GM23338 (cell line): ENCODE results near the gene NHS.

ENCODE experiments used
- EZH2 ChIP-seq: fragments of 200-600 bp; sonication (generic); IDR thresholded peaks from one replicate; pipeline ENCODE4 v1.8.0; 2017; ENCODE audit warnings: antibody characterized with exemption, mild to moderate bottlenecking, low read depth; ENCODE audit not compliant: unreplicated experiment
- POLR2AphosphoS5 ChIP-seq: IDR thresholded peaks from 2 replicates; pipeline ENCODE4 v1.6.1; 2016; ENCODE audit warnings: antibody characterized with exemption, low read depth
- TF ChIP-seq, protein P1 (sequence below), 2 experiments: fragments of 200-600 bp in 1 of 2; sonication (generic) in 1 of 2; conservative IDR thresholded peaks; 2 replicates each; pipeline versions ENCODE4 v1.5.1 to v1.6.1; 2016 to 2017; ENCODE audit warnings: antibody characterized with exemption in 2 of 2, low read depth in 2 of 2, mild to moderate bottlenecking in 2 of 2, moderate library complexity in 1 of 2

DNA sequence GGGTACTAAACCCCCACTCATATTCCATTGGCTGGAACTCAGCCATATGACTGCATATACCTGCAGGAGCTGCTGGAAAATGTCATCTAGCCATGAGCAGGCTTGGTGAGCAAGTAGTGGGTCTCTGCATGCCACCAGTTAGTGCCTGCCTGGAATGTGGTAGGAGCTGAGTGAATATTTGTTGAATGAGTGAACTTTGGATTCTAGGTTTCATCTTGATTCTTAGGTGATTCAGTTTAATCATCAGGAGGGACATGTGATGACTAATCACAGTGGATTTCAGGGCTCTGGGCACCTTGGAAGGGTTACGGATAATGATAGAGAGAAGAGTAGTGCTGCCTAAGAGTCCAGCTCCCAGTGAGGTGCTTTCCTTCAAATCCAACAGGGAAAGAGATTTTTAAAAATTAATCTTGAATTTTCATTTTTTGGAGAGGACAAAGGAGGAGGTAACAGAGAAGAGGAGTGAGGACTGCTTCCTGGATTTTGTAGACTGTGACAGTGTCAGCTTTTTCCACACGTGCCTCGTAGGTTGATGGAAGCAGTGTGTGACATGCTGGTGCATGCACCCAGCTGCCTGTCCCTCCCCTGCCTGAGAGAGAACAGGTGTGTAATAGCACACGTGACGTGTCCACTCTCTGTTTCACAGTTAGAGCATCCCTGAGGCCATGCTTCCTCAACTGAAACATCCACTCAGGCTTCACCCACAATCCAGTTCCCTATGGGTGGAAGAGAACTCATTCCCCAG lies 30.4 kb downstream of the NHS start:
- TF ChIP-seq, protein P1, sequence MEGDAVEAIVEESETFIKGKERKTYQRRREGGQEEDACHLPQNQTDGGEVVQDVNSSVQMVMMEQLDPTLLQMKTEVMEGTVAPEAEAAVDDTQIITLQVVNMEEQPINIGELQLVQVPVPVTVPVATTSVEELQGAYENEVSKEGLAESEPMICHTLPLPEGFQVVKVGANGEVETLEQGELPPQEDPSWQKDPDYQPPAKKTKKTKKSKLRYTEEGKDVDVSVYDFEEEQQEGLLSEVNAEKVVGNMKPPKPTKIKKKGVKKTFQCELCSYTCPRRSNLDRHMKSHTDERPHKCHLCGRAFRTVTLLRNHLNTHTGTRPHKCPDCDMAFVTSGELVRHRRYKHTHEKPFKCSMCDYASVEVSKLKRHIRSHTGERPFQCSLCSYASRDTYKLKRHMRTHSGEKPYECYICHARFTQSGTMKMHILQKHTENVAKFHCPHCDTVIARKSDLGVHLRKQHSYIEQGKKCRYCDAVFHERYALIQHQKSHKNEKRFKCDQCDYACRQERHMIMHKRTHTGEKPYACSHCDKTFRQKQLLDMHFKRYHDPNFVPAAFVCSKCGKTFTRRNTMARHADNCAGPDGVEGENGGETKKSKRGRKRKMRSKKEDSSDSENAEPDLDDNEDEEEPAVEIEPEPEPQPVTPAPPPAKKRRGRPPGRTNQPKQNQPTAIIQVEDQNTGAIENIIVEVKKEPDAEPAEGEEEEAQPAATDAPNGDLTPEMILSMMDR (conservative IDR thresholded peaks at IDR 0.05; ENCODE audit: low read depth in 2 of 2) = no peak
- TF ChIP-seq EZH2 = no peak
- TF ChIP-seq POLR2AphosphoS5 = no peak
